ENCODE results near the gene RPIA. TPM values are rescaled to one million over a fixed set of nuclear protein-coding genes. Genes with fewer than 3 reads are reported as not detected.

RPIA gene
- total RNA-seq, 1 donor from 2014 or later = 17.5 TPM

DNA sequence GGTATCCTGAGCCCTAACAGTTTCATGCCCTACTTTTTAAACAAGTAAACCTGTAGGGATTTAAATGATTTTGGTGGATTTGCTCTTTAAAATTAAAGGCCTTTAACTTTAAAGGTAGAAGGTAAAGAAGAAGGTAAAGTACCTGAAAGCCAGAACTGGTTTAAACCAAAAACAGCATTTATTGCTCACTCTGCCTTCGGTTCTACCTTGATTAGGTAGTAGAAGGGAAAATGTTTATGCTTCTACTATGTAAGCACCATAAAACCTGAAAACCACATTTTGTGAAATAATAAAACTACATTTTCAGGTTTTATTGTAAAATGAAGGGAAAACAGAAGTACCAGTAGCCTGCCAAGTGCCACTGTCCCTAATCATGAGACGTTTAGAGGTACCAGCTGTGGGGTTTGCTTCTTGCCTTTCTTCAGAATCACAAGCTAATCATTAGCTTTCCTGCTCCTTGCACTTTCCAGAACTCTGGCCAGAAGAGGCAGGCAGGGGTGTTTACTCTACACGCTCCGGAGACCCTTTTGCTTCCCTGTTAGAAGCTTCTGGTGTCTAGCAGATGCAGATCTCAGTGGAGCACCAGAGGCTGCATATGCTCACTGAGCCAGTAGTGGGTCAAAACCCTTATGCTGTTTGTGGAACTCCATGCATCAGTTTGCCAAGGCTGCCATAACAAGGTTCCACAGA lies 33.3 kb downstream of the RPIA start:
- TF ChIP-seq, protein P1, sequence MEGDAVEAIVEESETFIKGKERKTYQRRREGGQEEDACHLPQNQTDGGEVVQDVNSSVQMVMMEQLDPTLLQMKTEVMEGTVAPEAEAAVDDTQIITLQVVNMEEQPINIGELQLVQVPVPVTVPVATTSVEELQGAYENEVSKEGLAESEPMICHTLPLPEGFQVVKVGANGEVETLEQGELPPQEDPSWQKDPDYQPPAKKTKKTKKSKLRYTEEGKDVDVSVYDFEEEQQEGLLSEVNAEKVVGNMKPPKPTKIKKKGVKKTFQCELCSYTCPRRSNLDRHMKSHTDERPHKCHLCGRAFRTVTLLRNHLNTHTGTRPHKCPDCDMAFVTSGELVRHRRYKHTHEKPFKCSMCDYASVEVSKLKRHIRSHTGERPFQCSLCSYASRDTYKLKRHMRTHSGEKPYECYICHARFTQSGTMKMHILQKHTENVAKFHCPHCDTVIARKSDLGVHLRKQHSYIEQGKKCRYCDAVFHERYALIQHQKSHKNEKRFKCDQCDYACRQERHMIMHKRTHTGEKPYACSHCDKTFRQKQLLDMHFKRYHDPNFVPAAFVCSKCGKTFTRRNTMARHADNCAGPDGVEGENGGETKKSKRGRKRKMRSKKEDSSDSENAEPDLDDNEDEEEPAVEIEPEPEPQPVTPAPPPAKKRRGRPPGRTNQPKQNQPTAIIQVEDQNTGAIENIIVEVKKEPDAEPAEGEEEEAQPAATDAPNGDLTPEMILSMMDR (IDR thresholded peaks at IDR 0.05) = no peak
- no peak for ATAC-seq
- DNase-seq = no peak
- intact Hi-C loops (cut with DNase I) = no loop called here
- no peak overlapping the region for H3K4me3 ChIP-seq
- no peaks in the 10 kb centered on the region for H3K36me3 ChIP-seq
- H3K4me1 ChIP-seq = peaks cover 5% of the 10 kb centered on the region
- H3K27ac ChIP-seq = no peak overlapping the region
- no peaks in the 10 kb centered on the region for H3K9me3 ChIP-seq
- H3K27me3 ChIP-seq = no peaks in the 10 kb centered on the region

DNA sequence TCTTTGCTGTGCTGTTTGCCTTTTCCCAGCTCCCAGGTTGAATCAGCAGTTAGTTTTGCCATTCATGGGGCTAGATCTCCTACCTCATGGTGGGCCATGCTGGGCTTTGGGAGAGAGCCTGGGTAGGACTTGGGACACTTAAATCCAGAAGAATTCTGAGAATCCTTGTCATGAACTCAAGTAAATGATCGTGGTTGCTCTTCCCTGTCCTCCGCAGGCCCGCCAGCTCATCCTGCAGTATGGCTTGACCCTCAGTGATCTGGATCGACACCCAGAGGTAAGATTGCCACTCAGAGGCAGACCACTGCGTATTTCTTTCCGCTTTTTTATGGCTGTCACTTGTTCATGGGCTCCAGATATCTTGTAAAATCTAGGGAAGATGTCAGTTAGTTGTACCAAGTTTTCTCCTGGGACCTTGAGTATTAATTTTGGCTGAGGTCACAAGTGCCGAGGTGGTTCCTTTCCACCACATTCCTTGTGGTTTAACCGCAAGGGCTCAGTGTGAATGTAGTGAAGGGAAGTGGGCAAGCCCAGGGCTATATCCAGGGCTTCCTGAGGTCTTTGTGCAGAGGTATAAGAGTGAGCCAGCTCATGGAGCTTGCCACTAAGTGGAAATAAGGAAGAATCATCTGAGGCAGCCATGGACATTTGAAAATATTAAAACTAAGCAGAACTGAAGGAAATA lies 37.7 kb downstream of the RPIA start:
- TF ChIP-seq, protein P1 (IDR thresholded peaks at IDR 0.05) = no peak
- ATAC-seq (no peak), DNase-seq (no peak)
- Histone ChIP-seq H3K4me1 (peaks cover 5% of the 10 kb centered on the region), H3K9me3 (no peaks in the 10 kb centered on the region), H3K36me3 (no peaks in the 10 kb centered on the region), H3K27me3 (no peaks in the 10 kb centered on the region), H3K27ac (no peak overlapping the region), H3K4me3 (no peak overlapping the region)
- intact Hi-C loops (cut with DNase I) = no loop called here

DNA sequence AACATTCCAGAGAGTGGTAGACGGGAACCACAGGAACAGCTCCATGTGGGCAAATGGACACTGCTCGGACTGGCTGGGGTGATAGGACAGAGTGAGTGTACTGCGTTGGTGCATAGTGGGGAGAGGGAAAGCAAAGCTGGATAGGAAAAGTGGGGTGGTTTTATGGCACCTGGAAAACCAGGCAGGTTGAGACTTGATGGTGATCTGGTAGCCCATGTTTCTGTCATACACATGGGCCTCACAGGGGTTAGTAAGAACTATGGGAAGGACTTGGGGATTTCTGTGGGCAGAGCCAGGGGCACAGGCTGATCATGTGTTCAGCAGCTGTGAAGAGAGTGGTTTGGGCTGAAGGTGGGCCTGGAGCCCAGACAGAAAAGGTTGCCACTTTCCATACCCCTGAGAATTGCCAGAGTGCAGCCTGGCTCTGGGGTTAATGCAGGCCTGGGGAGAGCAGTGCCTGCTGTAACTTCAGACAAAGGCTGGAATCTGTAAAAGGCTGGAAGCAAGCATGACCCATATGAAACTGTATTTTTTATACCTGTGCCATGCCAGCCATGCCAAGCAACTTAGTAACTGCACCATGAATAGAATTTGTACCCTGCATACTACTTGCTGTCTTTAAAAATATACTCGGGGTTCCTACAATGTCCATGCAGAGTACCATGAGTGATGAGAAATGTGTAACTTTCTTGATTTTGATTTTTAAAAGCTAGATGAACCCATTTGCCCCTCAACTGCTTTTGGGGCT lies 41.9 kb downstream of the RPIA start:
- TF ChIP-seq, protein P1 (IDR thresholded peaks at IDR 0.05) = no peak
- ATAC-seq (no peak), DNase-seq (no peak)
- Histone ChIP-seq H3K9me3 (no peaks in the 10 kb centered on the region), H3K36me3 (peaks cover 27% of the 10 kb centered on the region), H3K27me3 (no peaks in the 10 kb centered on the region), H3K27ac (no peak overlapping the region), H3K4me1 (peaks cover 5% of the 10 kb centered on the region), H3K4me3 (no peak overlapping the region)
- intact Hi-C loops (cut with DNase I) = no loop called here

DNA sequence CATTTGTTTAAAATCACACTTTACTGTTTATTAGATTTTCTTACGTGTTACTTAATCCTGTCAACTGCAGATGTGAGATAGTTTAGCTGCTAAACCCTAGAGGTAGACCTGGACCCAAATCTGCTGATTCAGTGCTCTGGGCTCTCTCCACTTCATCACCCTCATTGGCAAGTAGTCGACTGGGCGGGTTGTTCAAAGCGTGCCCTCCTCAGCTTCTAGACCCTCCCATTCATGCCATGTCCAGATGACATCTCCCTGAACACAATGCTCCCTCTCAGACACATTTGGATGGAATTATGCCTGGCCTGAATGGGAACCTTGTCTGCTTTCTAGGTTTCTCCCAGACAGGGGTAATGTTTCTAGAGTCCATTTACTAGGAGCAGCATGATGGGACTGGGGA lies 43.7 kb downstream of the RPIA start:
- ATAC-seq (no peak), DNase-seq (no peak)
- H3K27ac ChIP-seq = no peak overlapping the region
- intact Hi-C loops (cut with DNase I) = no loop called here
- no peaks in the 10 kb centered on the region for H3K9me3 ChIP-seq
- TF ChIP-seq, protein P1 (IDR thresholded peaks at IDR 0.05) = no peak
- H3K36me3 ChIP-seq = peaks cover 32% of the 10 kb centered on the region
- no peaks in the 10 kb centered on the region for H3K4me1 ChIP-seq
- no peaks in the 10 kb centered on the region for H3K27me3 ChIP-seq
- H3K4me3 ChIP-seq = no peak overlapping the region

DNA sequence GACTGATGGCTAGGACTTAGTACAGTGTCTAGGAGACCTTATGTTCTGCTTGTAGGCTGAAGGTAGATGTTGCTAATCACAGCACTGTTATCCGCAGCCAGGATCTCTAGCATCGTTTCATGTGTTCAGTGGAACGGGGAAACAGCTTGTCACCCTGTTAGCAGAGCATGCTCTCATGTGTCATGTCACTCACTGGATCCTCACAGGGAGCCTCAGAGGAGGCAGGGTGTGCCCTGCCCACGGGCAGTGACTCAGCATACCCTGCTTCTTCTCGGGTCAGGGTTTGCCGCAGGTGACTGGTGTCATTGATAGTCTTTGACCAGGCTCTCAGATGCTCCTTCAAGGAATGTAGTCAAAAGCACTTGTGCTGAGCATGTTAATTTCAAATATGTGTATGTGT lies 44.4 kb downstream of the RPIA start:
- TF ChIP-seq, protein P1 (IDR thresholded peaks at IDR 0.05) = no peak
- no peak for ATAC-seq
- Histone ChIP-seq H3K9me3 (no peaks in the 10 kb centered on the region), H3K27me3 (no peaks in the 10 kb centered on the region), H3K36me3 (peaks cover 32% of the 10 kb centered on the region), H3K4me3 (no peak overlapping the region), H3K4me1 (no peaks in the 10 kb centered on the region), H3K27ac (no peak overlapping the region)
- intact Hi-C loops (cut with DNase I) = no loop called here
- no peak for DNase-seq

Data from upper lobe of right lung (tissue), 1 donor.